Panc1 (cell line): ENCODE data around the gene OR10A4. TPM values are rescaled to one million over a fixed set of nuclear protein-coding genes. Genes with fewer than 3 reads are reported as not detected.

ENCODE experiments used
- ATAC-seq: fragments of 200-7000 bp; cut with Tn5 transposase; 2 replicates; pipeline ENCODE4 v1.9.1; 2020; ENCODE audit warnings: mild to moderate bottlenecking, moderate library complexity
- BruUV-seq: library from RNA; stranded (reverse); fragments of 400-500 nt; replicated peaks from 2 replicates; lab custom pipeline; 2021; lab: Mats Ljungman, UMichigan
- CTCF ChIA-PET: fragments of 300-600 bp; sonication (Branson Sonifier 250); formaldehyde crosslinking; loops from one replicate; lab custom pipeline; 2022; ENCODE audit warnings: antibody characterized with exemption; lab: Charles Lee
- POLR2A ChIA-PET: fragments of 300-600 bp; sonication (Branson Sonifier 250); formaldehyde crosslinking; loops from one replicate; lab custom pipeline; 2022; ENCODE audit warnings: antibody characterized with exemption; lab: Charles Lee
- DNase-seq: peaks from one replicate; pipeline ENCODE4 v3.0.0-alpha.2; 2010; ENCODE audit warnings: low read depth, low spot score
- H3K27ac ChIP-seq: 2 replicates; pipeline ENCODE4 v1.5.1; 2011; ENCODE audit warnings: mild to moderate bottlenecking, low read length, inconsistent platforms
- H3K27me3 ChIP-seq: fragments of 200-500 bp; sonication (Bioruptor generic); 2 replicates; pipeline ENCODE4 v1.6.0; 2014; ENCODE audit warnings: low read length, inconsistent platforms; ENCODE audit not compliant: control insufficient read depth, insufficient read depth
- H3K36me3 ChIP-seq: fragments of 200-500 bp; sonication (Bioruptor generic); 2 replicates; pipeline ENCODE4 v1.5.1; 2014; ENCODE audit warnings: inconsistent platforms, mild to moderate bottlenecking, low read length, moderate library complexity; ENCODE audit not compliant: control insufficient read depth, insufficient read depth
- H3K4me1 ChIP-seq: 2 replicates; pipeline ENCODE4 v1.5.1; 2011; ENCODE audit warnings: inconsistent platforms, mild to moderate bottlenecking, low read length, moderate library complexity; ENCODE audit not compliant: control insufficient read depth, insufficient read depth
- H3K4me3 ChIP-seq, 2 experiments: 2 replicates each; pipeline ENCODE4 v1.5.1; 2011 to 2012; ENCODE audit warnings: low read depth in 2 of 2, low read length in 2 of 2, mild to moderate bottlenecking in 2 of 2, inconsistent platforms in 1 of 2, moderate library complexity in 1 of 2
- H3K9me3 ChIP-seq: fragments of 200-500 bp; sonication (Bioruptor generic); 2 replicates; pipeline ENCODE4 v1.5.1; 2014; ENCODE audit warnings: low read depth, mild to moderate bottlenecking, inconsistent platforms, low read length, moderate library complexity; ENCODE audit not compliant: control insufficient read depth, insufficient read depth
- CTCF ChIP-seq: fragments of 450-650 bp; IDR thresholded peaks from 2 replicates; pipeline ENCODE4 v1.5.1; 2017; ENCODE audit warnings: mild to moderate bottlenecking
- POLR2AphosphoS5 ChIP-seq: IDR thresholded peaks from 2 replicates; pipeline ENCODE4 v1.6.1; 2012; ENCODE audit warnings: mild to moderate bottlenecking, low read depth, low read length, moderate library complexity
- REST ChIP-seq, 2 experiments: IDR thresholded peaks; 2 replicates each; pipeline ENCODE4 v1.6.1; 2011 to 2012; ENCODE audit warnings: low read depth in 2 of 2, control low read depth in 1 of 2, low read length in 1 of 2, mild to moderate bottlenecking in 1 of 2, moderate library complexity in 1 of 2; ENCODE audit not compliant: insufficient read depth in 1 of 2
- SIN3A ChIP-seq: IDR thresholded peaks from 2 replicates; pipeline ENCODE4 v1.6.1; 2012; ENCODE audit warnings: low read depth, mild to moderate bottlenecking, low read length, moderate library complexity, borderline replicate concordance; ENCODE audit not compliant: insufficient read depth
- TCF7L2 ChIP-seq: IDR thresholded peaks from 2 replicates; pipeline ENCODE4 v1.6.1; 2011; ENCODE audit warnings: mild to moderate bottlenecking, low read depth, low read length, inconsistent platforms
- in situ Hi-C: cut with HindIII; loops from 2 replicates; pipeline ENCODE4 v1.10.0; 2016; ENCODE audit warnings: low sequenced_read_pairs, low pct_unique_long_range_greater_than_20kb
- intact Hi-C: fragments of 100-400 bp; cut with micrococcal nuclease; formaldehyde crosslinking; loops from one replicate; pipeline ENCODE4 v1.10.0; 2022; ENCODE audit not compliant: unreplicated experiment
- total RNA-seq: library from RNA; stranded (reverse); gene quantifications from one replicate; pipeline ENCODE4 v1.2.1, GENCODE V29; 2021; ENCODE audit not compliant: unreplicated experiment

Gene OR10A4
- total RNA-seq, 1 experiment from 2014 or later: not detected

DNA sequence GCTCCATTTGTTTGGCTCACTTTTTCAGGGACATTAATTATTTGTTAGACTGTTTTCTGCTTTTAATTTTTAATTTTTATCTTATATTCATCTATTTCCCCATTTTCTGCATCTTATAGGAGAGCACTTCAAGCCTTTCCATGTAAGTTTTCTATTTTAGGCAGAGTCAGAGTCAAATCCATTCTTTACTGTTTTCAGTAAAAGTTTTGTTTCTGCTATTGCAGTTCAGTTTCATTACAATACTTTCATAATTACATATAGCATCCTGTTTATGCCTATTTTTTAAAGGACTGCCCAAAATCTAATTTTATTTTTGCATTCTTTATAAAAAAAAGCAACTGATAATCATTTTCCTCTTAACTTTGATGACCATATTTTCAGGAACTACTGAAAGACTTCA is 34.7 kb upstream of the OR10A4 start:
- Histone ChIP-seq H3K27ac (no peak overlapping the region), H3K27me3 (no peaks in the 10 kb centered on the region), H3K4me3 (no peak overlapping the region), H3K36me3 (no peaks in the 10 kb centered on the region), H3K4me1 (no peaks in the 10 kb centered on the region), H3K9me3 (no peaks in the 10 kb centered on the region)
- TF ChIP-seq POLR2AphosphoS5 (no peak), TCF7L2 (no peak), SIN3A (no peak), REST (IDR thresholded peaks at IDR 0.05; ENCODE audit: insufficient read depth in 1 of 2, low read depth in 2 of 2, low read length in 1 of 2) (no peak), CTCF (no peak)
- BruUV-seq: no TSS peak
- in situ Hi-C loops (no loop called here), intact Hi-C loops (no loop called here)
- CTCF ChIA-PET: no interaction called here
- POLR2A ChIA-PET: no interaction called here
- no peak for ATAC-seq
- no peak for DNase-seq

GRCh38 chr11:6843670-6844069 is 32.8 kb upstream of the OR10A4 start:
- CTCF ChIA-PET: no interaction called here
- Histone ChIP-seq H3K36me3 (no peaks in the 10 kb centered on the region), H3K9me3 (no peaks in the 10 kb centered on the region), H3K27ac (no peak overlapping the region), H3K4me1 (no peaks in the 10 kb centered on the region), H3K27me3 (no peaks in the 10 kb centered on the region), H3K4me3 (no peak overlapping the region)
- POLR2A ChIA-PET: no interaction called here
- intact Hi-C loops (no loop called here), in situ Hi-C loops (no loop called here)
- no peak for DNase-seq
- TF ChIP-seq POLR2AphosphoS5 (no peak), SIN3A (no peak), TCF7L2 (no peak), REST (IDR thresholded peaks at IDR 0.05; ENCODE audit: insufficient read depth in 1 of 2, low read depth in 2 of 2, low read length in 1 of 2) (no peak), CTCF (no peak)
- no peak for ATAC-seq
- BruUV-seq: no TSS peak
